Body of pancreas (tissue), 4 donors: ENCODE data around the gene FUT9. TPM values are rescaled to one million over a fixed set of nuclear protein-coding genes. Genes with fewer than 3 reads are reported as not detected.

Experiments
- ATAC-seq: fragments of 150-250 bp; one replicate; pipeline ENCODE4 v1.9.1; 2016
- DNase-seq, 4 donors: peaks; one replicate each; pipeline ENCODE4 v3.0.0-alpha.2; 2019
- H3K27ac ChIP-seq, 4 donors: fragments of 200-600 bp; sonication (generic); 1 replicate in 3 of 4; 2 replicates in 1 of 4; pipeline versions ENCODE4 v1.5.1 to v1.6.1; 2016 to 2019; ENCODE audit warnings: mild to moderate bottlenecking in 1 of 4, mixed read lengths in 1 of 4, moderate library complexity in 1 of 4
- H3K27me3 ChIP-seq, 2 donors: fragments of 200-600 bp; sonication (generic); one replicate each; pipeline ENCODE4 v1.6.0; 2016; ENCODE audit warnings: mild to moderate bottlenecking in 1 of 2
- H3K36me3 ChIP-seq, 2 donors: fragments of 200-600 bp; sonication (generic); replicated peaks in 1 of 2; 2 replicates each; pipeline ENCODE4 v1.5.1; 2016; ENCODE audit warnings: low read depth in 2 of 2; ENCODE audit not compliant: insufficient read depth in 1 of 2
- H3K4me1 ChIP-seq: fragments of 200-600 bp; sonication (generic); one replicate; pipeline ENCODE4 v1.6.0; 2016
- H3K4me3 ChIP-seq, 2 donors: fragments of 200-600 bp; sonication (generic); 1 replicate in 1 of 2; 2 replicates in 1 of 2; pipeline ENCODE4 v1.5.1; 2016 to 2019
- H3K9me3 ChIP-seq, 3 donors: fragments of 200-600 bp; sonication (generic); 1 replicate in 2 of 3; 2 replicates in 1 of 3; pipeline ENCODE4 v1.5.1; 2016
- POLR2A ChIP-seq, 3 donors: fragments of 450-650 bp; IDR thresholded peaks; one replicate each; pipeline ENCODE4 v1.6.1; 2016; ENCODE audit warnings: antibody characterized with exemption in 3 of 3, mild to moderate bottlenecking in 2 of 3
- WGBS, 2 donors: methylation state at CpG; one replicate each; pipeline ENCODE4 v1.1.5; 2017; 5-methylcytosine and 5-hydroxymethylcytosine counted together
- intact Hi-C: fragments of 100-400 bp; cut with DNase I; formaldehyde crosslinking; loops from one replicate; pipeline ENCODE4 v1.15.1; 2023
- total RNA-seq, 2 donors: library from RNA; depleted of rRNA; stranded (reverse); fragments of >200 nt; gene quantifications; one replicate each; pipeline ENCODE4 v1.1.0, GENCODE V29; 2016
- TF ChIP-seq, protein P1 (sequence below), 7 experiments: fragments of 450-650 bp in 4 of 7; fragments of 200-600 bp in 3 of 7; sonication (generic) in 3 of 7; IDR thresholded peaks; one replicate each; pipeline ENCODE4 v1.5.1; 2016 to 2019; ENCODE audit warnings: antibody characterized with exemption in 7 of 7

The FUT9 gene
- total RNA-seq, 2 donors from 2014 or later, result 0.26 to 9.2 TPM

GRCh38 chr6:96059586-96059985 lies 43.8 kb downstream of the FUT9 start:
- intact Hi-C loops, result no loop called here
- no peak overlapping the region for H3K4me3 ChIP-seq

DNA sequence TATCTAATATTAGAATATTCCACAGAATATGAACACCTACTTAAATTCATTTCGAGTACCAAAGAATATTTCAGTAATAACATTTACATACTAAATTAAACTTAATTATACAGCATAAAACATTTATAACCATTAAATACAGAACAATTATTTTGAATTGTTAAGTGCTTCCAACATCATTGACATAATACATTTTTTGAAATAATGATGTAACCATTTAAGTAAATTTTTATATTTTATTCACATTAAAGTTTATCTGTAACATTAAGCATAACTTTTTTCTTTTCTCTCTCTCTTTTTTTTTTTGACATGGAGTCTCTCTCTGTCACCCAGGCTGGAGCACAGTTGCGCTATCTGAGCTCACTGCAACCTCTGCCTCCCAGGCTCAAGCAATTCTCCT lies 44.5 kb downstream of the FUT9 start:
- Histone ChIP-seq H3K4me3 (no peak overlapping the region), H3K27me3 (no peaks in the 10 kb centered on the region), H3K27ac (no peak overlapping the region), H3K9me3 (no peaks in the 10 kb centered on the region), H3K4me1 (no peaks in the 10 kb centered on the region), H3K36me3 (no peaks in the 10 kb centered on the region)
- intact Hi-C loops, result no loop called here
- TF ChIP-seq, protein P1, sequence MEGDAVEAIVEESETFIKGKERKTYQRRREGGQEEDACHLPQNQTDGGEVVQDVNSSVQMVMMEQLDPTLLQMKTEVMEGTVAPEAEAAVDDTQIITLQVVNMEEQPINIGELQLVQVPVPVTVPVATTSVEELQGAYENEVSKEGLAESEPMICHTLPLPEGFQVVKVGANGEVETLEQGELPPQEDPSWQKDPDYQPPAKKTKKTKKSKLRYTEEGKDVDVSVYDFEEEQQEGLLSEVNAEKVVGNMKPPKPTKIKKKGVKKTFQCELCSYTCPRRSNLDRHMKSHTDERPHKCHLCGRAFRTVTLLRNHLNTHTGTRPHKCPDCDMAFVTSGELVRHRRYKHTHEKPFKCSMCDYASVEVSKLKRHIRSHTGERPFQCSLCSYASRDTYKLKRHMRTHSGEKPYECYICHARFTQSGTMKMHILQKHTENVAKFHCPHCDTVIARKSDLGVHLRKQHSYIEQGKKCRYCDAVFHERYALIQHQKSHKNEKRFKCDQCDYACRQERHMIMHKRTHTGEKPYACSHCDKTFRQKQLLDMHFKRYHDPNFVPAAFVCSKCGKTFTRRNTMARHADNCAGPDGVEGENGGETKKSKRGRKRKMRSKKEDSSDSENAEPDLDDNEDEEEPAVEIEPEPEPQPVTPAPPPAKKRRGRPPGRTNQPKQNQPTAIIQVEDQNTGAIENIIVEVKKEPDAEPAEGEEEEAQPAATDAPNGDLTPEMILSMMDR (IDR thresholded peaks at IDR 0.05), result no peak
- no peak for TF ChIP-seq POLR2A (IDR thresholded peaks at IDR 0.05)
- WGBS, 2 donors, result 62 to 74% methylated on average over 2 of the region's 2 CpGs
- DNase-seq (no peak), ATAC-seq (no peak)

More at GRCh38 chr6:96059586-96059985, 43.8 kb downstream of the FUT9 start:
- TF ChIP-seq POLR2A (IDR thresholded peaks at IDR 0.05), result no peak
- TF ChIP-seq, protein P1 (IDR thresholded peaks at IDR 0.05), result no peak
- ATAC-seq (no peak), DNase-seq (no peak)
- no peaks in the 10 kb centered on the region for H3K4me1 ChIP-seq
- H3K27ac ChIP-seq, result no peak overlapping the region
- H3K36me3 ChIP-seq, result no peaks in the 10 kb centered on the region
- H3K9me3 ChIP-seq, result no peaks in the 10 kb centered on the region
- 58 to 76% methylated on average over 1 of the region's 1 CpG for WGBS, 2 donors
- no peaks in the 10 kb centered on the region for H3K27me3 ChIP-seq

DNA sequence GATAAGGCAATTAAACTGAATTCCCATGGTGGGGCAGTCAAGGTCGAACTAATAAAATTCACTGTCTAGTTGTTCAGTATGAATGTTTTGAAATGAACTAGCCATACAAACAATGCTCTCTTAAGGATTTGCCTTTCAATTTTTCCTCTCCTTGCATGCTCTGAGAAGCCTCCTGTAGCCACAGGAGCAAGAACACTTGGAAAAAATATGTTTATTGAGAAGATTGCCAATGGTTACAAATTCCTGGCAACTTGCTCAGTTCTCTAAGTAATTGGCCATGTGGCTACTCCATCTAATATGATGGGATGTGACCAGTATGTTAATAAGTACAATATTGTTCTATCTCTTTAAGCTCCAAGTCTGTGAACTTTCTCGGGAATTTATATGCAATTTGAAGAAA lies 49.4 kb downstream of the FUT9 start:
- WGBS, 2 donors, result 41 to 60% methylated on average over 2 of the region's 2 CpGs
- H3K4me3 ChIP-seq, result no peak overlapping the region
- H3K27me3 ChIP-seq, result no peaks in the 10 kb centered on the region
- no peak for TF ChIP-seq POLR2A (IDR thresholded peaks at IDR 0.05)
- TF ChIP-seq, protein P1 (IDR thresholded peaks at IDR 0.05), result no peak
- H3K9me3 ChIP-seq, result no peaks in the 10 kb centered on the region
- DNase-seq (no peak), ATAC-seq (no peak)
- H3K36me3 ChIP-seq, result no peaks in the 10 kb centered on the region
- intact Hi-C loops, result no loop called here
- H3K27ac ChIP-seq, result no peak overlapping the region
- H3K4me1 ChIP-seq, result no peaks in the 10 kb centered on the region

GRCh38 chr6:96066376-96066775 lies 50.6 kb downstream of the FUT9 start:
- 78 to 86% methylated on average over 1 of the region's 1 CpG for WGBS, 2 donors
- no peak for DNase-seq
- Histone ChIP-seq H3K9me3 (no peaks in the 10 kb centered on the region), H3K27me3 (no peaks in the 10 kb centered on the region), H3K36me3 (no peaks in the 10 kb centered on the region), H3K27ac (no peak overlapping the region), H3K4me3 (no peak overlapping the region), H3K4me1 (no peaks in the 10 kb centered on the region)
- intact Hi-C loops, result no loop called here
- no peak for TF ChIP-seq POLR2A (IDR thresholded peaks at IDR 0.05)
- TF ChIP-seq, protein P1 (IDR thresholded peaks at IDR 0.05), result no peak
- no peak for ATAC-seq

GRCh38 chr6:96073555-96073954 lies 57.8 kb downstream of the FUT9 start:
- DNase-seq (no peak), ATAC-seq (no peak)
- Histone ChIP-seq H3K4me1 (no peaks in the 10 kb centered on the region), H3K36me3 (no peaks in the 10 kb centered on the region), H3K9me3 (no peaks in the 10 kb centered on the region), H3K27ac (no peak overlapping the region), H3K4me3 (no peak overlapping the region), H3K27me3 (no peaks in the 10 kb centered on the region)
- no peak for TF ChIP-seq POLR2A (IDR thresholded peaks at IDR 0.05)
- TF ChIP-seq, protein P1 (IDR thresholded peaks at IDR 0.05), result no peak
- intact Hi-C loops, result no loop called here
- WGBS, 2 donors, result 89 to 93% methylated on average over 3 of the region's 3 CpGs
